ENCODE results near the gene PLCXD1.

PLCXD1 gene

GRCh38 chrX:307261-308111, 26.3 kb downstream of the PLCXD1 start:
- TF ChIP-seq CTCF (conservative IDR thresholded peaks at IDR 0.05; ENCODE audit: low read depth, low read length), result no peak
- H3K4me3 ChIP-seq (ENCODE audit: low read depth, low read length), result no peak overlapping the region
- DNase-seq (ENCODE audit: low read depth), result no peak

- H3K4me3 ChIP-seq (ENCODE audit: low read depth, low read length), result no peak overlapping the region
- DNase-seq (ENCODE audit: low read depth), result no peak
- TF ChIP-seq CTCF (conservative IDR thresholded peaks at IDR 0.05; ENCODE audit: low read depth, low read length), result no peak
These were observed 27.8 kb downstream of the PLCXD1 start for GRCh38 chrX:308821-309520.

GRCh38 chrX:310621-311155, 29.5 kb downstream of the PLCXD1 start:
- no peak for TF ChIP-seq CTCF (conservative IDR thresholded peaks at IDR 0.05; ENCODE audit: low read depth, low read length)
- DNase-seq (ENCODE audit: low read depth), result no peak
- H3K4me3 ChIP-seq (ENCODE audit: low read depth, low read length), result no peak overlapping the region

- no peak for TF ChIP-seq CTCF (conservative IDR thresholded peaks at IDR 0.05; ENCODE audit: low read depth, low read length)
These were observed 30.3 kb downstream of the PLCXD1 start for GRCh38 chrX:311156-312129.

GRCh38 chrX:312621-313331, 31.6 kb downstream of the PLCXD1 start:
- no peak for TF ChIP-seq CTCF (conservative IDR thresholded peaks at IDR 0.05; ENCODE audit: low read depth, low read length)
- H3K4me3 ChIP-seq (ENCODE audit: low read depth, low read length), result no peak overlapping the region
- DNase-seq (ENCODE audit: low read depth), result no peak

More at GRCh38 chrX:311156-312129, 30.3 kb downstream of the PLCXD1 start:
- DNase-seq (ENCODE audit: low read depth), result no peak
- no peak overlapping the region for H3K4me3 ChIP-seq (ENCODE audit: low read depth, low read length)

GRCh38 chrX:313546-313945, 32.4 kb downstream of the PLCXD1 start:
- no peak overlapping the region for H3K4me3 ChIP-seq (ENCODE audit: low read depth, low read length)
- TF ChIP-seq CTCF (conservative IDR thresholded peaks at IDR 0.05; ENCODE audit: low read depth, low read length), result no peak
- no peak for DNase-seq (ENCODE audit: low read depth)

All from choroid plexus epithelial cell (primary cell).